Fibroblast of mammary gland (primary cell): ENCODE data around the gene AMPD2.

Source experiments
- DNase-seq: peaks from one replicate; pipeline ENCODE4 v3.0.0-alpha.2; 2010; ENCODE audit warnings: low read depth
- H3K4me3 ChIP-seq: 2 replicates; pipeline ENCODE4 v1.5.1; 2011; ENCODE audit warnings: low read depth, mild to moderate bottlenecking, low read length, moderate library complexity; ENCODE audit not compliant: control insufficient read depth
- TF ChIP-seq, protein P1 (sequence below): conservative IDR thresholded peaks from 2 replicates; pipeline ENCODE4 v1.5.1; 2011; ENCODE audit warnings: low read depth, low read length, inconsistent platforms; ENCODE audit not compliant: control insufficient read depth, insufficient read depth

The AMPD2 gene

DNA sequence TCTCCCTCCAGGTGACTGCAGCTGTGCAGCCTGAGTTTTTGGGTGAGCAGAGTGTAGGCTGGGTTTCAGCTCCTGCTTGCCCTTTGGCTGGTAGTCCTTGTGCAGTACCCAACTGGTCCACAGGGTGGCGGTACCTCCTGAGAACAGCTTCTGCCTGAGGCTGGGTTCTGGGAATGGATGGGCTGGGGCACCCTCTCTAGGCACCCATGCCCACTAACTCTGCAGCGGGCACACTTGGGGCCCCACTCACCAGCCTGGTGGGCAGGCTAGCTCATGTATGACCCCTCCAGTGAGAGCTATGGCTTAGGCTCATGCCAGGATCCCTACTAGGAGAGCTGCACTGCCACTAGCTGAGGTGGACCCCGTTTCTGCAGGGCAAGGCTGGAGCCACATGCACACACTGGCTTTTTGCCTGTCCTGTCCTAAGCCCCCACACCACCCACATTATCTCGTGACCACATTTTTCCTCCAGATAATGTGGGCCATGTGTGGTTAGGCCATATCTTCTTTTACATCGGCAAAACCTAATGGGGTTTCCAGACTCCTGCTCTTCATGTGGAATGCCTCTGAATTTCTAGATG is 20.7 kb downstream of the AMPD2 start:
- peak; percentile 66 for DNase-seq
- TF ChIP-seq, protein P1, sequence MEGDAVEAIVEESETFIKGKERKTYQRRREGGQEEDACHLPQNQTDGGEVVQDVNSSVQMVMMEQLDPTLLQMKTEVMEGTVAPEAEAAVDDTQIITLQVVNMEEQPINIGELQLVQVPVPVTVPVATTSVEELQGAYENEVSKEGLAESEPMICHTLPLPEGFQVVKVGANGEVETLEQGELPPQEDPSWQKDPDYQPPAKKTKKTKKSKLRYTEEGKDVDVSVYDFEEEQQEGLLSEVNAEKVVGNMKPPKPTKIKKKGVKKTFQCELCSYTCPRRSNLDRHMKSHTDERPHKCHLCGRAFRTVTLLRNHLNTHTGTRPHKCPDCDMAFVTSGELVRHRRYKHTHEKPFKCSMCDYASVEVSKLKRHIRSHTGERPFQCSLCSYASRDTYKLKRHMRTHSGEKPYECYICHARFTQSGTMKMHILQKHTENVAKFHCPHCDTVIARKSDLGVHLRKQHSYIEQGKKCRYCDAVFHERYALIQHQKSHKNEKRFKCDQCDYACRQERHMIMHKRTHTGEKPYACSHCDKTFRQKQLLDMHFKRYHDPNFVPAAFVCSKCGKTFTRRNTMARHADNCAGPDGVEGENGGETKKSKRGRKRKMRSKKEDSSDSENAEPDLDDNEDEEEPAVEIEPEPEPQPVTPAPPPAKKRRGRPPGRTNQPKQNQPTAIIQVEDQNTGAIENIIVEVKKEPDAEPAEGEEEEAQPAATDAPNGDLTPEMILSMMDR = peak; percentile 96
- no peak overlapping the region for H3K4me3 ChIP-seq

DNA sequence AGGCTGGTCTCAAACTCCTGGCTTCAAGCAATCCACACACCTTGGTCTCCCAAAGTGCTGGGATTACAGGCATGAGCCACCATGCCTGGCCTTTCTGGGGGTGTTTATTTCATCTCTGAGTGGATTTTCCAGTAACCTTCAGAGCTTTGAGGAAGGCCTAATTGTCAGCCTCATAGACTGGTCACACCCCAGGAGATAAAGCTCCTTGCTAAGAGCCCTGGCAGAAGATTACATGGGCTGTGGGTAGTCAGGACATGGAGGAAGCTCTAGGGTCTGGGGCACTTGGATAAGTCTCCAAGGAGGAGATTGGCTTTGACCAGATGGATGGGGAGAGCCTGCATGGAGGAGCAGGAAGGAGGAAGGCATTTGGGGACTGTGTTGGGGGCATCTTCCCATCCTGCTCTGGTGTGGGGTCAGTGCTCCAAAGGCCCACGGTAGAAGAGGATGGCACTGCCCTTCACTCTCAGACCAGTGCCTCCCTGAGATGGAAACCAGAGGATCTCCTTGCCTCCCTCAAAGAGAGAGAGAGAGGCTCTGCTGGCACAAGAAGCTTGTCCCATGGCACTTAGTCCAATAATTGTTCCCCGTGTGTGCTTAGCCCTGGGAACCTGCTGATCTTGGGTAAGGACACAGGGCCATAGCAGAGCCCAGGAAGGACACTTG is 21.6 kb downstream of the AMPD2 start:
- TF ChIP-seq, protein P1 = no peak
- DNase-seq = no peak
- no peak overlapping the region for H3K4me3 ChIP-seq

DNA sequence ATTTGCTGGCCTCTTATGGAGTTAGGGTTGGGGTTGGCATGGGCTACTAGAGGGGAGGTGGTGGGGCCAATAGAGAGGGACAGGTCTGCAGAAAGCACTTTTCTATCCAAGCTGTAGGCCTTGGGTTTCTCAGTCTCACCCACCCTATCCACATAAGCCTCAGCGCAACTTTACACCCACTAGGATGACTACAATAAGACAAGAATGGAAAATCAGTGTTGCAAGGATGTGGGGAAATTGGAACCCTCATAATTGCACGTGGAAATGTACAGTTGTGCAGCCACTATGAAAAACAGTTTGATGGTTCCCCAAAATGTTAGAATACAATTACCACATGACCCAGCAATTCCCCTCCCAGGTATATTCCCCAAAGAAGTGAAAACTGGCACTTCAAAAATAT is 22.2 kb downstream of the AMPD2 start:
- H3K4me3 ChIP-seq = no peak overlapping the region
- TF ChIP-seq, protein P1 = no peak
- no peak for DNase-seq

DNA sequence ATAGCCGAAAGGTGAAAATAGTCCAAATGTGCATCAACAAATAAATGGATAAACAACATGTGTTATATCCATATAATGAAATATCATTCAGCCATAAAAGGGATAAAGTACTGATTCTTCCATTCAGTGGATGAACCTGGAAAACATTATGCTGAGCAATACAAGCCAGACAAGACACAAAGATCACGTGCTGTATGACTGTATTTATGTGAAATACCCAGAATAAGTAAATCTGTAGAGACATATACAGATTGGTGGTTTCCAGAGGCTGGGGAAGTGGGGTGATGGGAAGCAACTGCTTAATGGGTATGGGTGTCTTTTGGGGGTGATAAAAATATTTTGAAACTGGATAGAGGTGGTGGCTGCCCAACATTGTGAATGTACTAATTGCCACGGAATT is 23.0 kb downstream of the AMPD2 start:
- no peak overlapping the region for H3K4me3 ChIP-seq
- peak; percentile 54 for DNase-seq
- TF ChIP-seq, protein P1 = no peak

DNA sequence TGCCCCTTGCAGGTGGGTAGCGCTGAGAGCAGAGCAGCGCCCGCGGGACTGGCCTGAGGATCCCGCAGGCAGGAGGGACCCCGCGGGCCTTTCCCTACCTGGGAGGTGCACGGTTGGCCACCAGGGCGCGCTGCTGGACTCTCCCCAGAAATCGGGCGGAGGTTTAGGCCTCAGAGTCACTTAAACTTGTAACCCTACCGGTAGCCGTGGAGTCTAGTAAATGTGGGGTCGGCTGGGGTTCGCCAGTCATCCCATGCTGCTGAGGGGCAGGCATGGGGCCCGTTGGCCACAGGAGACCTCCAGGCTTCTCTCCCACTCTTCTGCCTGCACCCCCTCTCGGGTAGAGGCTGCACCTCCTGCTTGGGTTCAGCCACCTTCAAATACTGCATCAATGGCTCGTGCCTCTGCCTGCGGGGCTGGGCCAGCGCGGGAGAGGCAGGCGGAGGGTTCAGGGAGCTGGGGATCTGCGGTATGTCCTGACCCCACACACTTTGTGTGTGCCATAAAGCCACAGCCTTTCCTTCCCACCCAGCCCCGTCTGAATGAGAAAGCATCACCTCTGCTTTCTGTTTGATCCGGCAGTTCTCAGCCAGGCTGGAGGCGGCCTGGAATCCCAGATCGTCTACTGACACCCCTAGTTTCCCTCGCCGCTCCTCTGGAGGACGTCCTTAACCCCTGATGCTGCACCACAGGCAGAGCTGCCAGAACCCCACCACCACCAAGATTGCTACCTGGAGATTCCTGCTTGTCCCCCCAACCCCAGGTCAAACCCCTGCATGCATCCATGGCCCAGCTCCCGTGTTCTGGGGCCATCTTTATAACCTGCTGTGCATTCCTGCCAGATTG is 24.0 kb downstream of the AMPD2 start:
- peak; percentile 69 for DNase-seq
- H3K4me3 ChIP-seq = no peak overlapping the region
- TF ChIP-seq, protein P1 = peak; percentile 78

DNA sequence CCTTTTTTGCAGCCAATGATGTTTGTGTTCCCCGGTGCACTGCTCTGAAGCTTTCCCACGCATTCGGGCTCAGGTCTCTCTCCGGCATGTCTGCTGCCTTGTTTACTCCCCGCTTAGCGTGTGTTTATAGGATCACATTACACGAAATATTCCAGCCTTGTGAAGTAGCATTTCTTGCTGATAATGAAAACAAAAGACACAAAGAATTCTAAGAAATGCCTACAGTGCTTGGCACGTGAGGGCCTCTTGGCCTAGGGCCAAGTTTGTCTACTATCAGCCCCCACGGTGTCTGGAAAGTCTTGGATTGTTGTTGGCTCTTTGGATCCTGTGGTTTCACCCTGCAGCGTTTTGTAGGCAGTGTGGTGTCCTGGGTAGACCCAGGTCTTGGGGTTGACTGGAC is 25.0 kb downstream of the AMPD2 start:
- TF ChIP-seq, protein P1 = no peak
- no peak for DNase-seq
- no peak overlapping the region for H3K4me3 ChIP-seq
